Putamen (tissue), 1 donor: ENCODE measurements around the gene LRRC8B.
"Not testable (repeated sequence)": the region's sequence is repeated elsewhere in the genome, so short reads cannot be mapped to it uniquely, and the experiment has no call there.

Source experiments
- DNase-seq: peaks from one replicate; pipeline ENCODE4 v3.0.0-alpha.2; 2016; ENCODE audit warnings: low spot score

LRRC8B gene

GRCh38 chr1:89608319-89608983, 83.8 kb downstream of the LRRC8B start:
- DNase-seq: no peak

DNA sequence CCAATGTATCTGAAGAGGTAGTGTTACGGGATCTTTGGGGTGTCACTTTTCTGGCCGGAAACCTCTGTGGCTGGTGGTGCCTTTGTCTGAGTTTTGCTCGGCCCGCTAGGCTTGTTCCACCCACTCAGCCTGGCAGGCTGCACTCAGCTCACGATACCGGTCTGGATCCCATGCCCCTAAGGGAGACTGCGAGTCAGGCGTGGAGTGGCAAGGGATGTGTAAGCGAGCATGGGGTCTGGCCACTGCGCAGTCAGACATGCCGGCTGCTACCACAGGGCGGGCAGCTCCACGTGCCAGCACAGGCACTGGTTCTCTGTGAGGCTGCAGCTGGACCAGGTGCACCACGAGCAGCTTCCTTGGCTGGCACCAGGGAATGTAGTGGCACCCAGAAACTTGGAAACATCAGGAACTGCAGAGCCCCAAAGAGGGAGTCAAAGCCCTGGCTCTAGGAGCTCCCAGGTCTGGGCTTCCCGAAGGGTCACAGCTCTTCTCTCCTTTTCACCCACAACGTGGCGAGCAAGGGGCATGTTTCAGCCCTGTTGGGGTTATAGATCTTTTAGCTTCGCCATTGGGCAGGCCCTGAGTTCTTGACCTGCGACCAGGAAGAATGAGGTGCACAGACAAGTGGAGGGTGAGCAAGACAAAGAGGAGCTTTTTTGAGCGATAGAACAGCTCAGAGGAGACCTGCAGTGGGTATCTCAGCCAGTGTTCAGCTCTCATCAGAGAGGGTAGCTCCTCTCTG, 84.5 kb downstream of the LRRC8B start:
- no peak for DNase-seq

DNA sequence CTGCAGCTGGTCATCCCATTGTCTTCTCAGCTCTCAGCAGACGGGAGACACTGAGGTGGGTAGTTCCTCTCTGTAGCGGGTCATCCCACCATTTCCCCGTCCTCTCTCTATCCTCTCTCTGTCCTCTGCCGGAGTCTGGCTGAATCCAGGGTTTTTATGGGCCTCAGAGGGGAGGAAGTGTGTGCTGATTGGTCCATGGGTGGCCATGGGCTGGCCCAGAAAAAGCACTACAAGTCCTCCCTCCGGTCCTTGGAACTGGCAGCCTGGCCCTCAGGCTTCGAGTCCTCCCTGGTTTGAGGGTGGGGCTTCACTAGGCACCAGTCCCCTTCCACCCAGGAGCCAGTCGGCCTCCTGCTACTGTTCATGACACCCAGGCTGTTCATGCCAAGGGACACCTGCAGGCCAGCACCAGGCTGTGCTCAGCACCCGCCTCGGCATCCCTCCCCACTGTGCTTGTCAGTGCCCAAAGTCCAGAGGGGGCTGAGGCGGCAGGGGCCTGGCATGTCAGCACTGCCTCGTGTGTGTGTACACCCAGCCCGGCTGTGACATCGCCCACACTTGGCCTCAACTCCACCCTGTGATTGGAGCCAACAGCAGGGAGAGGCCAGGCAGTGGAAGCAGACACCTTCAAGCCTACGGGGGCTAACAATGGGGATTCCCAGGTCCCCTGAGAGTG, 85.3 kb downstream of the LRRC8B start:
- no peak for DNase-seq

- DNase-seq: no peak
Measured at GRCh38 chr1:89610457-89611011, 85.9 kb downstream of the LRRC8B start.

DNA sequence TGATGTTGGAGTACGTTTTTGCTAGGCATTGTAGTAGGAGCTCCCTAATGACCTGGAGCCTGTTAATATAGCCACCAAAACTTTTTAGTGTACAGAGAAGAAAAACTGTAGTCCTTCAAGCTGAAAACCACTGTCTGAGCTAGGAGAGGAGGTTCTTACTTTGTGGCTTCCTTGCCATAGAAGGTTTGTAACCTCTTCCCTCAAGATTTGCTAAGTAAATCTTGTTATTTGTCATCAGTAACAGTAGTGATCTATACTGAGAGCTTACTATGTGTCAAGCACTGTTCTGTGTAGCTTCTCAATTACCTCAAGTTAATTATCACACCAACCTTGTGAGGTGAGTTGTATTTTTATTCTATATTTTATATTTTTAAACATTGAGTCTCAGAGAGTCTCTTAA, 87.1 kb downstream of the LRRC8B start:
- DNase-seq: no peak

DNA sequence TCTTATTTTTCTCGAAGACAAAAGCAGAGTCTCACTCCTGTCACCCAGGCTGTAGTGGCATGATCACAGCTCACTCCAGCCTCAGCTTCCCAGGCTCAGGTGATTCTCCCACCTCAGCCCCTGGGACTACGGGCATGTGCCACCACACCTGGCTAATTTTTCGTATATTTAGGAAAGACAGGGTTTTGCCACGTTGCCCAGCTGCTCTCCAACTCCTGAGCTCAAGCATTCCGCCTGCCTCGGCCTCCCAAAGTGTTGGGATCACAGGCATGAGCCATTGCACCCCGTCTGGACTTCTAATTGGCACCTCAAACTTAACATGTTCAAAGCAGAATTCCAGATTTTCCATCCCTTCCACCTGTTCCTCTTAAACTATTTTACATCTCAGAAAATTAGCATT, 89.3 kb downstream of the LRRC8B start:
- no peak for DNase-seq

- no peak for DNase-seq
Measured at GRCh38 chr1:89615676-89616598, 91.3 kb downstream of the LRRC8B start.

GRCh38 chr1:89616844-89617627, 92.4 kb downstream of the LRRC8B start:
- no peak for DNase-seq

DNA sequence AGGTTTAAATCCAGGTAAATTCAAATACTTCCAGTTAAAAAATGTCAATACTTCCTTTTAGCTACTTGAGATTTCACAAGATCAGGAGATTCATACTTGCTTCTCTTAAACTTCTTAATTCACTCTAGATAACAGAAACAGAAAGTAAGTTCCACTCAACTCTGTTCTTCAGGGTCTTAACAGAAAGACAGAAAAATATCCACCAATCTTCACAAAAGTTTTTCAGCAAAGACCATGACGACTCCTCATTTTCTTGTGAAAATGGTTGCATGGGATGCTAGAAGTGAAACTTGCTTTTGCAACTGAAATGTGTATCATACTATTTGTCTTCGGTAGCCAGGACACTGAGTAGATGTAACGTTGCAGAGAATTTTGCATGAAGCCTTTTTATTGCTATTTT, 96.0 kb downstream of the LRRC8B start:
- DNase-seq: no peak

DNA sequence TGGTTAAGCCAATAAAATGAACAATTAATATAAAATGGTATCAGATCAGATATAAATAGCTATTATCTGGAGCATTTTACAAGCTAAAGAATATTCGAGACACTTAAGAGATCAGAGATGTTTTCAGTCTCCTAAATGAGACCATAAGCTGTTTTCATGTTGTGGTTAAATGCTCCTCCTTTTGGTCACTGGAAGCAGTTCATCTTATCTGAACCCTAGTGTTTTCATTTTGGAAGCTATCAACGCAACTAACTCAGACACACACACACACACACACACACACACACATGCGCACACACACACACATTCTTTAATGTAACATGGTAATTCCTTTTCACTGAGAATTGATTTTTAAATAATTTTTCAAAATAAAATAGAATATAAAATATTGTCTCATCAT, 98.3 kb downstream of the LRRC8B start:
- DNase-seq: no peak

GRCh38 chr1:89624314-89624713, 99.7 kb downstream of the LRRC8B start:
- peak; percentile 58 for DNase-seq

GRCh38 chr1:89624715-89625323, 100.2 kb downstream of the LRRC8B start:
- no peak for DNase-seq

DNA sequence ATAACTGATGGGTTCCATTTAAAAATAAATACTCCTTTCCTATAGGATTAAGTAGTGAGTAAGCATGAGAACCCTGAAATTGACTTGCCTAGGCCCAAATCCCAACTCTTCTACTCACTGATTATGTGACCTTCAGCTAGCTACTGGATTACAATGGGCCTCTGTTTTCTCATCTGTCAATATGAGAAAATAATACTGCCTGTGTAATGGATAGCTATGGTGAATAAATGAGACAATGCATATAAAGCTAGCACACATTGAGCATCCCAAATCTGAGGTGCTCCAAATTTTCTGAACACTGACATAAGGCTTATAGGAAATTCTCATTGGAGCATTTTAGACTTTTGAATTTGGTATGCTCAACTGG, 103.0 kb downstream of the LRRC8B start:
- DNase-seq: peak; percentile 81

- DNase-seq: no peak
Measured at GRCh38 chr1:89629146-89629545, 104.5 kb downstream of the LRRC8B start.

DNA sequence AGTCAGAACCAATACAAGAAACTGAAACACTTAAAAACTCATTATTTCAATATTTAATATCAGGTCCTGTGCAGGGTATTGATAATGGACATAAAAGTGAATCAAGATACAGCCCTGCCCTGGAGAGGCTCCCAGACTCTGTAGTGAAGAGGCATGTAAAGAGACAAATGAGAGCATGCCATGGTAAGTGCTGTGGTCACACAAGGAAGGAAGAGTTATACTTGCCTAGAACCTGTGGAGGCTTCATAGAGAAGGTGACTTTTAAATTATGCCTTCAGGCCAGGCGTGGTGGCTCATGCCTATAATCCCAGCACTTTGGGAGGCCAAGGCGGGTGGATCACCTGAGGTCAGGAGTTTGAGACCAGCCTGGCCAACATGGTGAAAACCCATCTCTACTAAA, 105.0 kb downstream of the LRRC8B start:
- DNase-seq: not testable (repeated sequence)

- no peak for DNase-seq
Measured at GRCh38 chr1:89630048-89630447, 105.4 kb downstream of the LRRC8B start.

GRCh38 chr1:89631816-89632656, 107.4 kb downstream of the LRRC8B start:
- DNase-seq: no peak

DNA sequence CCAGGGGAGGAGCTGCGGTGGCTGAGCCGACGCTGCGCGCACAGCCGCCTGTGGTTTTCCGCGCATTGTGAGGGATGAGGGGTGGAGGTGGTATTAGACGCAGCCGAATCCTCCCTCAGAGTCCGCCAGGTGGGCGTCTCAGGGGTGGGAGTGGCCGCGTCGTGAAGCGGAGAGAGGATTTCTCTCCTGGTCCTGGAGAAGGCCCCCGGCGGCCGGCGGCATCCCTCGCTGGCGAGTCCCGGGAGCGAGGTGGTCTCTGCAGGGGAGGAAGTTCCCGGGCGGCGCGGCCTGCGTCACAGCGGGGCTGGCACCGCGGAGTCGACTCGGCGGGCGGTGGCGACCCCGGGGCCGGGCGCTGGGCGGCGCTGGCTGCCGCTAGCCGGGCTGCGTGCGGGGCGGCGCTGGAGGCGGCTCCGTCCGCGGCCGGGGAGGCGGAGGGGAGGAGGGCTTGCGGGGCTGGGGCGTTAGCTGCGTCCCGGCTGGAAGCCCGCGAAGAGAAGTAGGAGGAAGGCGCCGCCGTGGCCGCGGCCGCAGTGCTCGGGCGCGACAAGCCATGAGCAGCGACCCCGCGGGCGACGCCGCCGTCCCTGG, 108.1 kb downstream of the LRRC8B start, which contains the start of gene LRRC8C:
Gene LRRC8C (plus strand): TSS at position 464 of the 591 bp plus-strand sequence. CDS start 53,354 bp downstream, outside the sequence.
- peak; percentile 82 for DNase-seq

DNA sequence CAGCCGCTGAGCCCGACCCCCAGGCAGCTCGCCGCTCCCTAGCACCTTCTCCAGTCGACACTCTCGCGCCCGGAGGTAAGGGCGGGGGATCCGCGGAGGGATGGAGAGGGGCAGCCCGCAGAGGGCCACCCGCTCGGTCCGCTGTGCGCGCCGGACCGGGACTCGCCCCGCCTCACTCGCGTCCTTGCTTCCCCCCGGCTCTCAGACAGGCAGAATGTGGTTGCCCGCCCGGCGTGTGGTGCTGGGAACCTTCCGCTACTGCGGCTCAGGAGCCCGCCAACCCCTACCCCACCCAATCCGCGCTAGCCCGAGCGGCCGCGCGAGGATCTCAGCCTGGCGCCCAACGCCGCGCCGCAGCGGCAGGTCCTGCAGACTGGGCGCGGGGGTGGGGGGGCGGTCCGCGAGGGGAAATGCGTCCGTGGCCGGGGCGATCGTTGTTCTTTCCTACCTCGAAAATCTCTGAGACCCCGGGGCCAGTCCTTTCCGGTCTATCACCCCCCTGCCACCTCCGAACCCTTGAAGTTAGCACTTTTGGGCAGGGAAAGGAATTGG, 108.7 kb downstream of the LRRC8B start:
- no peak for DNase-seq
